ENCODE data around the gene PLA2G6. TPM values are rescaled to one million over a fixed set of nuclear protein-coding genes. Genes with fewer than 3 reads are reported as not detected.

Gene PLA2G6
- total and polyA plus RNA-seq, 2 of the 13 experiments (the other 11 are each of a cell fraction or from before 2014, with no cell fraction given): 4.8 to 11.5 TPM

DNA sequence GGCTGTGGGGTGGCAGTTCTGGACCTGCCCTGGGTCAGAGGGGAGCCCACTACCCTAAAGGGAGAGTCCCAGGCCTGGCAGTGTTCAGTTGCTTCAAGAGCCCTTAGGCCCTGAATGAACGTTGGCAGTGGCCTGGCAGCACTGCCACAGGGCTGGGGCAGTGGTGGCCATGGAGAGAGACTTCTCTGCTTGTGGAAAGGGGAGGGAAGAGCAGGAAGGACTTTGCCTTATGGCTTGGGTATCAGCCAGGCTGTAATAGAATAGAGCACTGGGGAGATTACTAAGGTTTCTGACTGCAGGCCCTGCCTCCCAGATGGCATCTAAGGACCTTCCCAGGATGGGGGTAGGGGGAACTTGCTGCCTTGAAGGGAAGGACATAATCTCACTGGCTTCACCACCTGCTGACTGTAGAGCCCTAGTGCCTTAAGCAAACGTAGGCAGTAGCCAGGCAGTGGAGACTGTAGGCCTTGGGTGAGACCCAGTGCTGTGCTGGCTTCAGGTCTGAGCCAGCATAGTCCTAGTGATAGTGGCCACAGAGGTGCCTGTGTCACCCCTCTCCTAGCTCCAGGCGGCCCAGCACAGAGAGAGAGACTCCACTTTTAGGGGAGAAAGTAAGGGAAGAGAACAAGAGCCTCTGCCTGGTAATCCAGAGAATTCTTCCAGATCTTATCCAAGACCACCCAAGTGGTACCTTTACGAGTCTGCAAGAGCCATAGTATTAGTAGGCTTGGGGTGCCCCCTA lies 27.6 kb downstream of the PLA2G6 start (continued):
- TF ChIP-seq ATAD3A (CRISPR knock-in tag; IDR thresholded peaks at IDR 0.05): no peak
- TF ChIP-seq, protein P1, sequence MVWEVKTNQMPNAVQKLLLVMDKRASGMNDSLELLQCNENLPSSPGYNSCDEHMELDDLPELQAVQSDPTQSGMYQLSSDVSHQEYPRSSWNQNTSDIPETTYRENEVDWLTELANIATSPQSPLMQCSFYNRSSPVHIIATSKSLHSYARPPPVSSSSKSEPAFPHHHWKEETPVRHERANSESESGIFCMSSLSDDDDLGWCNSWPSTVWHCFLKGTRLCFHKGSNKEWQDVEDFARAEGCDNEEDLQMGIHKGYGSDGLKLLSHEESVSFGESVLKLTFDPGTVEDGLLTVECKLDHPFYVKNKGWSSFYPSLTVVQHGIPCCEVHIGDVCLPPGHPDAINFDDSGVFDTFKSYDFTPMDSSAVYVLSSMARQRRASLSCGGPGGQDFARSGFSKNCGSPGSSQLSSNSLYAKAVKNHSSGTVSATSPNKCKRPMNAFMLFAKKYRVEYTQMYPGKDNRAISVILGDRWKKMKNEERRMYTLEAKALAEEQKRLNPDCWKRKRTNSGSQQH (CRISPR knock-in tag; IDR thresholded peaks at IDR 0.05; ENCODE audit: low read depth): no peak
- TF ChIP-seq, protein P2, sequence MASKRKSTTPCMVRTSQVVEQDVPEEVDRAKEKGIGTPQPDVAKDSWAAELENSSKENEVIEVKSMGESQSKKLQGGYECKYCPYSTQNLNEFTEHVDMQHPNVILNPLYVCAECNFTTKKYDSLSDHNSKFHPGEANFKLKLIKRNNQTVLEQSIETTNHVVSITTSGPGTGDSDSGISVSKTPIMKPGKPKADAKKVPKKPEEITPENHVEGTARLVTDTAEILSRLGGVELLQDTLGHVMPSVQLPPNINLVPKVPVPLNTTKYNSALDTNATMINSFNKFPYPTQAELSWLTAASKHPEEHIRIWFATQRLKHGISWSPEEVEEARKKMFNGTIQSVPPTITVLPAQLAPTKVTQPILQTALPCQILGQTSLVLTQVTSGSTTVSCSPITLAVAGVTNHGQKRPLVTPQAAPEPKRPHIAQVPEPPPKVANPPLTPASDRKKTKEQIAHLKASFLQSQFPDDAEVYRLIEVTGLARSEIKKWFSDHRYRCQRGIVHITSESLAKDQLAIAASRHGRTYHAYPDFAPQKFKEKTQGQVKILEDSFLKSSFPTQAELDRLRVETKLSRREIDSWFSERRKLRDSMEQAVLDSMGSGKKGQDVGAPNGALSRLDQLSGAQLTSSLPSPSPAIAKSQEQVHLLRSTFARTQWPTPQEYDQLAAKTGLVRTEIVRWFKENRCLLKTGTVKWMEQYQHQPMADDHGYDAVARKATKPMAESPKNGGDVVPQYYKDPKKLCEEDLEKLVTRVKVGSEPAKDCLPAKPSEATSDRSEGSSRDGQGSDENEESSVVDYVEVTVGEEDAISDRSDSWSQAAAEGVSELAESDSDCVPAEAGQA (IDR thresholded peaks at IDR 0.05; ENCODE audit: low read depth): no peak
- TF ChIP-seq, protein P2 (CRISPR knock-in tag; IDR thresholded peaks at IDR 0.05; ENCODE audit: borderline replicate concordance): no peak
- no peak for TF ChIP-seq SSRP1 (CRISPR knock-in tag; IDR thresholded peaks at IDR 0.05)
- TF ChIP-seq, protein P3, sequence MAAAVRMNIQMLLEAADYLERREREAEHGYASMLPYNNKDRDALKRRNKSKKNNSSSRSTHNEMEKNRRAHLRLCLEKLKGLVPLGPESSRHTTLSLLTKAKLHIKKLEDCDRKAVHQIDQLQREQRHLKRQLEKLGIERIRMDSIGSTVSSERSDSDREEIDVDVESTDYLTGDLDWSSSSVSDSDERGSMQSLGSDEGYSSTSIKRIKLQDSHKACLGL (CRISPR knock-in tag; IDR thresholded peaks at IDR 0.05): no peak
- TF ChIP-seq SP5 (CRISPR knock-in tag; IDR thresholded peaks at IDR 0.05; ENCODE audit: borderline replicate concordance, low read depth): 0 out of 2 replicates have a peak, but pooled peaks have one; percentile 51
- no peak for TF ChIP-seq NCOA2 (CRISPR knock-in tag; IDR thresholded peaks at IDR 0.05)
- TF ChIP-seq SMAD3 (CRISPR knock-in tag; IDR thresholded peaks at IDR 0.05): no peak
- TF ChIP-seq, protein P4, sequence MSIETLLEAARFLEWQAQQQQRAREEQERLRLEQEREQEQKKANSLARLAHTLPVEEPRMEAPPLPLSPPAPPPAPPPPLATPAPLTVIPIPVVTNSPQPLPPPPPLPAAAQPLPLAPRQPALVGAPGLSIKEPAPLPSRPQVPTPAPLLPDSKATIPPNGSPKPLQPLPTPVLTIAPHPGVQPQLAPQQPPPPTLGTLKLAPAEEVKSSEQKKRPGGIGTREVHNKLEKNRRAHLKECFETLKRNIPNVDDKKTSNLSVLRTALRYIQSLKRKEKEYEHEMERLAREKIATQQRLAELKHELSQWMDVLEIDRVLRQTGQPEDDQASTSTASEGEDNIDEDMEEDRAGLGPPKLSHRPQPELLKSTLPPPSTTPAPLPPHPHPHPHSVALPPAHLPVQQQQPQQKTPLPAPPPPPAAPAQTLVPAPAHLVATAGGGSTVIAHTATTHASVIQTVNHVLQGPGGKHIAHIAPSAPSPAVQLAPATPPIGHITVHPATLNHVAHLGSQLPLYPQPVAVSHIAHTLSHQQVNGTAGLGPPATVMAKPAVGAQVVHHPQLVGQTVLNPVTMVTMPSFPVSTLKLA (IDR thresholded peaks at IDR 0.05): no peak
- TF ChIP-seq HNRNPL (IDR thresholded peaks at IDR 0.05; ENCODE audit: low read depth, low read length): peak; percentile 75
- TF ChIP-seq, protein P5, sequence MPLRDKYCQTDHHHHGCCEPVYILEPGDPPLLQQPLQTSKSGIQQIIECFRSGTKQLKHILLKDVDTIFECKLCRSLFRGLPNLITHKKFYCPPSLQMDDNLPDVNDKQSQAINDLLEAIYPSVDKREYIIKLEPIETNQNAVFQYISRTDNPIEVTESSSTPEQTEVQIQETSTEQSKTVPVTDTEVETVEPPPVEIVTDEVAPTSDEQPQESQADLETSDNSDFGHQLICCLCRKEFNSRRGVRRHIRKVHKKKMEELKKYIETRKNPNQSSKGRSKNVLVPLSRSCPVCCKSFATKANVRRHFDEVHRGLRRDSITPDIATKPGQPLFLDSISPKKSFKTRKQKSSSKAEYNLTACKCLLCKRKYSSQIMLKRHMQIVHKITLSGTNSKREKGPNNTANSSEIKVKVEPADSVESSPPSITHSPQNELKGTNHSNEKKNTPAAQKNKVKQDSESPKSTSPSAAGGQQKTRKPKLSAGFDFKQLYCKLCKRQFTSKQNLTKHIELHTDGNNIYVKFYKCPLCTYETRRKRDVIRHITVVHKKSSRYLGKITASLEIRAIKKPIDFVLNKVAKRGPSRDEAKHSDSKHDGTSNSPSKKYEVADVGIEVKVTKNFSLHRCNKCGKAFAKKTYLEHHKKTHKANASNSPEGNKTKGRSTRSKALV (CRISPR knock-in tag; IDR thresholded peaks at IDR 0.05): no peak
- no peak for TF ChIP-seq DNMT3B (CRISPR knock-in tag; conservative IDR thresholded peaks at IDR 0.05)
- no peak for TF ChIP-seq SMARCC2 (IDR thresholded peaks at IDR 0.05)
- no peak for TF ChIP-seq ZNF451 (CRISPR knock-in tag; IDR thresholded peaks at IDR 0.05)
- TF ChIP-seq, protein P6, sequence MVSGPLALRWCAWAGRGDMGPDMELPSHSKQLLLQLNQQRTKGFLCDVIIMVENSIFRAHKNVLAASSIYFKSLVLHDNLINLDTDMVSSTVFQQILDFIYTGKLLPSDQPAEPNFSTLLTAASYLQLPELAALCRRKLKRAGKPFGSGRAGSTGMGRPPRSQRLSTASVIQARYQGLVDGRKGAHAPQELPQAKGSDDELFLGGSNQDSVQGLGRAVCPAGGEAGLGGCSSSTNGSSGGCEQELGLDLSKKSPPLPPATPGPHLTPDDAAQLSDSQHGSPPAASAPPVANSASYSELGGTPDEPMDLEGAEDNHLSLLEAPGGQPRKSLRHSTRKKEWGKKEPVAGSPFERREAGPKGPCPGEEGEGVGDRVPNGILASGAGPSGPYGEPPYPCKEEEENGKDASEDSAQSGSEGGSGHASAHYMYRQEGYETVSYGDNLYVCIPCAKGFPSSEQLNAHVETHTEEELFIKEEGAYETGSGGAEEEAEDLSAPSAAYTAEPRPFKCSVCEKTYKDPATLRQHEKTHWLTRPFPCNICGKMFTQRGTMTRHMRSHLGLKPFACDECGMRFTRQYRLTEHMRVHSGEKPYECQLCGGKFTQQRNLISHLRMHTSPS (CRISPR knock-in tag; IDR thresholded peaks at IDR 0.05; ENCODE audit: low read depth): peak; percentile 61; the same call in 1 of the 2 replicates
- no peak for TF ChIP-seq ZNF850 (CRISPR knock-in tag; conservative IDR thresholded peaks at IDR 0.05)
